Measurements from ENCODE around the gene GNG7.

- TF ChIP-seq CTCF (conservative IDR thresholded peaks at IDR 0.05): no peak
- TF ChIP-seq ZFX (IDR thresholded peaks at IDR 0.05): no peak
Measured at GRCh38 chr19:2699413-2700140, 2.9 kb downstream of the GNG7 start.

All from C4-2B (cell line).